OCI-LY1 (cell line): ENCODE data around the gene PDYN.

Source experiments
- EZH2 ChIP-seq: fragments of 200-600 bp; sonication (generic), shearing (Covaris generic); IDR thresholded peaks from 2 replicates; pipeline ENCODE4 v1.8.0; 2017; ENCODE audit warnings: borderline replicate concordance, mixed run types, mild to moderate bottlenecking, antibody characterized with exemption, low read length, moderate library complexity, mixed read lengths
- TF ChIP-seq, protein P1 (sequence below): fragments of 200-600 bp; sonication (generic), shearing (Covaris generic); IDR thresholded peaks from 2 replicates; pipeline ENCODE4 v1.5.1; 2017; ENCODE audit warnings: mild to moderate bottlenecking, antibody characterized with exemption, low read length, moderate library complexity, mixed read lengths

DNA sequence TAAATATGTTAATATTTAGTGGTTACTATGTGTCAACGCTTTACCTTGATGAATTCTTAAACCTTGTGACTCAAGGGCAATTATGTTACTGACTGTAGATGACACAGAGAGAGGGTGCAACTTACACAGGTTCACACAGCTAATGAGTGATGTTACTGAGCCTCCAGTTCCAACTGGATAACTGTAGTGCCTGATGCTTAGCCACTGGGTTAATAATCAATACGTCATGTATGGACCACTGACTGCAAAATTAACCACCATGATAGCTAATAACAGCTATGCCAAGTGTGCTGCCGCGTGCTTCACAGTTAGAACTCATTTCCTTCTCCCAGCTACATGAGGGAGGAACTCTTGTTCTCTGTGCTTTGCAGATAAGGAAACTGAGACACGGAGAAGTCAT, 53.3 kb downstream of the PDYN start:
- TF ChIP-seq, protein P1, sequence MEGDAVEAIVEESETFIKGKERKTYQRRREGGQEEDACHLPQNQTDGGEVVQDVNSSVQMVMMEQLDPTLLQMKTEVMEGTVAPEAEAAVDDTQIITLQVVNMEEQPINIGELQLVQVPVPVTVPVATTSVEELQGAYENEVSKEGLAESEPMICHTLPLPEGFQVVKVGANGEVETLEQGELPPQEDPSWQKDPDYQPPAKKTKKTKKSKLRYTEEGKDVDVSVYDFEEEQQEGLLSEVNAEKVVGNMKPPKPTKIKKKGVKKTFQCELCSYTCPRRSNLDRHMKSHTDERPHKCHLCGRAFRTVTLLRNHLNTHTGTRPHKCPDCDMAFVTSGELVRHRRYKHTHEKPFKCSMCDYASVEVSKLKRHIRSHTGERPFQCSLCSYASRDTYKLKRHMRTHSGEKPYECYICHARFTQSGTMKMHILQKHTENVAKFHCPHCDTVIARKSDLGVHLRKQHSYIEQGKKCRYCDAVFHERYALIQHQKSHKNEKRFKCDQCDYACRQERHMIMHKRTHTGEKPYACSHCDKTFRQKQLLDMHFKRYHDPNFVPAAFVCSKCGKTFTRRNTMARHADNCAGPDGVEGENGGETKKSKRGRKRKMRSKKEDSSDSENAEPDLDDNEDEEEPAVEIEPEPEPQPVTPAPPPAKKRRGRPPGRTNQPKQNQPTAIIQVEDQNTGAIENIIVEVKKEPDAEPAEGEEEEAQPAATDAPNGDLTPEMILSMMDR: no peak
- no peak for TF ChIP-seq EZH2
